ENCODE results near the gene STXBP4.
"Not testable (repeated sequence)": the region's sequence is repeated elsewhere in the genome, so short reads cannot be mapped to it uniquely, and the experiment has no call there.

STXBP4 gene

DNA sequence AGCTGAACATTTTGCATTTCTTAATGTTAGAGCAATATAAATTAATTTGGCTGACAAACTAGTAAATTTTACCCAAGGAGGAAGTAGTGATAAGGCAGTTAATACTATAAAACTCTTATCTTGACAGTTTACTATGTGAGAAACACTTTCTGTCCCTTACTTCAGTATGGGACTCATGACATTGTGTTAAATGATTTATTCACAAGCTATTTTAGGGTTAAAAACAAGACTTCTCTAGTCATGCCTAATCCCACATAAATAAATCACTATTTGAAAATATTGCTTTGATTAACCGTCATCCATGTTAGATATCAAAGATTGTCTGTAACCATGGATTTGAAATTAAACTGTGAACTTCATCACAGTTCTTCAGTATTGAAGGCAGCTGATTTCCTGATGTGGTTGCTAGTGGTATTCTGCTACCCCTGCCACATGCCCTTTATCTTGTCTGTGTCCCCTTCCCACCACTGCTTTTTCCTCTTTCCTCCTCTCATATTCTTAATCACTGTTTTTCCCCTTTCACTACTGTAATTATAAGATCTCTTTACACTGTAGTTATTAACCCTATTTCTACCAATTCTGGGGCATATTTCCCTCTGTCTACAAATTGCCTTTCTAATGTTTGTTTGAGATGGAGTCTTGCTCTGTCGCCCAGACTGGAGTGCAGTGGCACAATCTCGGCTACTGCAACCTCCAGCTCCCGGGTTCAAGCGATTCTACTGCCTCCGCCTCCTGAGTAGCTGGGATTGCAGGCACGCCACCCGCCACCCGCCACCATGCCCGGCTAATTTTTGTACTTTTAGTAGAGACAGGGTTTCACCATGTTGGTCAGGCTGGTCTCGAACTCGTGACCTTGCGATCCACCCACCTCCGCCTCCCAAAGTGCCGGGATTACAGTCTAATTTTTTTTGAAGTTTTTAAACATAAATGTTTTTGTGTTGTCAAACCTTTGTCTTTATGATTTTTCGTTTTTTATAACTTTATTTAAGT, 95.6 kb downstream of the STXBP4 start:
- H3K9me3 ChIP-seq: no peaks in the 10 kb centered on the region
- no peaks in the 10 kb centered on the region for H3K36me3 ChIP-seq
- TF ChIP-seq Cebpa-rat (IDR thresholded peaks at IDR 0.05): no peak
- no peaks in the 10 kb centered on the region for H3K27me3 ChIP-seq
- no peak overlapping the region for H3K9ac ChIP-seq
- no peak overlapping the region for H3K4me2 ChIP-seq
- H4K20me1 ChIP-seq: no peaks in the 10 kb centered on the region
- no peak overlapping the region for H3K4me3 ChIP-seq
- H3K27ac ChIP-seq: no peak overlapping the region
- no peaks in the 10 kb centered on the region for H3K4me1 ChIP-seq

- no peaks in the 10 kb centered on the region; the same call in 1 of the 2 replicates for H3K4me1 ChIP-seq
- H3K9me3 ChIP-seq: no peaks in the 10 kb centered on the region
- H3K9ac ChIP-seq: no peak overlapping the region
- H3K27me3 ChIP-seq: no peaks in the 10 kb centered on the region
- H3K4me2 ChIP-seq: no peak overlapping the region
- H3K27ac ChIP-seq: no peak overlapping the region
- TF ChIP-seq Cebpa-rat (IDR thresholded peaks at IDR 0.05): no peak
- no peaks in the 10 kb centered on the region for H3K36me3 ChIP-seq
- H4K20me1 ChIP-seq: no peaks in the 10 kb centered on the region
- H3K4me3 ChIP-seq: no peak overlapping the region
Observed at GRCh38 chr17:55067697-55068439, 99.3 kb downstream of the STXBP4 start.

DNA sequence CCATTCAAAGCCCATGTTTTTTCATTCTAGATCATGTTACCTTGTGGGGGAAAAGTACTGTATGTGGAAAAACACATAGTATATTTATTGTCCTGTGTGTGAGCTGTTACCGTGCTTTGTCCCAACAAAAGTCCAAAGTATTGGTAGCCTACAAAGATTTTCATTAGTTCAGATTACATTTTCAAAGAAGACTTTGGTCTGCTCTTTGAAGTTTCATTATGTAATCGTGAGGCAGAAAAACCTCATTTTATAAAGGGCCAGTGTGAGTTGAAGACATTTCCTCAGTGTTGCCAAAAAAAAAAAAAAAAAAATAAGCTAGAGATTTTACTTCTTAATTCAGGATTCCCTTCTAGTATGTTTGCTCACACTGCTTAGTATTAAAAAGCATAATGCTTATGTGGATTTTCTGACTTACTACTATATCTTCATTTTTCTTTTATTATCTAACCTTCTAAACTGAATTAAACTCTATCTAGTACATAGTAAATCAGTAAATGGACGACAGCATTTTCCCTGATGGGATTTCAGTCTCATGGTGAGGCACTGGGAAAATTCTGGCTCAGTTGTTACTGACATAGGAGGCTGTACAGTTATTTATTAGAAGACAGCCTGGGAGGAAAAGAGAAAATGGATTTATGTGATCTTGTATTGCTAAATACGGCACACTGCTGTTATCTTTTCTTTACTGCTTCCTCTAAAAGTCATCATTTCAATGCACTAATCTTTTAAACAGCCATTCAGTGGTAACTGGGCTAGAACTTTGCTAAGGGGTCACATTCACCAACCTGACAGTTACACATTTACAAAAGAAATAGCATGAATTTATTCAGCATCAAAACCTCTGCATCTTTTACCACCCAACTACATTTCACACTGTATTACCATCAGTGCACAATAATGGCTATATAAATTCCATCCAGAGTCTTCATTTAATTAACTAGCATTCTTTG, 100.6 kb downstream of the STXBP4 start:
- no peak for TF ChIP-seq Cebpa-rat (IDR thresholded peaks at IDR 0.05)
- Histone ChIP-seq H3K9me3 (no peaks in the 10 kb centered on the region), H3K36me3 (no peaks in the 10 kb centered on the region; the same call in 1 of the 2 replicates), H3K27me3 (no peaks in the 10 kb centered on the region), H3K9ac (no peak overlapping the region), H4K20me1 (no peaks in the 10 kb centered on the region), H3K4me2 (no peak overlapping the region), H3K4me3 (no peak overlapping the region), H3K4me1 (no peaks in the 10 kb centered on the region; the same call in 1 of the 2 replicates), H3K27ac (no peak overlapping the region)

- H3K9me3 ChIP-seq: no peaks in the 10 kb centered on the region
- H3K4me1 ChIP-seq: no peaks in the 10 kb centered on the region; the same call in 1 of the 2 replicates
- H4K20me1 ChIP-seq: no peaks in the 10 kb centered on the region
- H3K9ac ChIP-seq: no peak overlapping the region
- TF ChIP-seq Cebpa-rat (IDR thresholded peaks at IDR 0.05): no peak
- H3K27ac ChIP-seq: no peak overlapping the region
- H3K27me3 ChIP-seq: no peaks in the 10 kb centered on the region
- H3K4me2 ChIP-seq: no peak overlapping the region
- no peaks in the 10 kb centered on the region; the same call in 1 of the 2 replicates for H3K36me3 ChIP-seq
- no peak overlapping the region for H3K4me3 ChIP-seq
Observed at GRCh38 chr17:55069983-55070529, 101.5 kb downstream of the STXBP4 start.

DNA sequence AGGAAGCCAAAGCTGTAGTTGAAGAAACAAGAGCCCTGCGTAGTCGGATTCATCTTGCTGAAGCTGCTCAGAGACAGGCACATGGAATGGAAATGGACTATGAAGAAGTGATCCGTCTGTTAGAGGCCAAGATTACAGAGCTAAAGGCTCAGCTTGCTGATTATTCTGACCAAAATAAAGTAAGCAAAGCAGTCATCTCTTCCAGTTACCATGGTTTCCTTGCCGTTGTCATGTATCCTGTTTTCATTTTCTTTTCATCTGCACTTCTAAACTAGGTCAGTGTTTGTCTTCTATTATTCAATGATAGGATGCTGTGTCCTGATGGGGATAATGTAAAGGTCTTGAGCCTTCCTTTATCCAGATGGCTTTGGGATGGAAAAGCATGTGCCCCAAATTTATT, 104.3 kb downstream of the STXBP4 start:
- no peaks in the 10 kb centered on the region for H3K9me3 ChIP-seq
- no peak overlapping the region for H3K4me3 ChIP-seq
- H3K27me3 ChIP-seq: no peaks in the 10 kb centered on the region
- no peaks in the 10 kb centered on the region for H4K20me1 ChIP-seq
- H3K4me2 ChIP-seq: no peak overlapping the region
- H3K9ac ChIP-seq: no peak overlapping the region
- H3K27ac ChIP-seq: no peak overlapping the region
- H3K36me3 ChIP-seq: peaks cover under 1% of the 10 kb centered on the region; the same call in 1 of the 2 replicates
- H3K4me1 ChIP-seq: no peaks in the 10 kb centered on the region; the same call in 1 of the 2 replicates
- no peak for TF ChIP-seq Cebpa-rat (IDR thresholded peaks at IDR 0.05)

GRCh38 chr17:55073467-55073866, 104.9 kb downstream of the STXBP4 start:
- not testable (repeated sequence) for H3K4me2 ChIP-seq, H3K4me1 ChIP-seq, H3K9me3 ChIP-seq, H4K20me1 ChIP-seq, H3K27ac ChIP-seq, H3K9ac ChIP-seq, H3K36me3 ChIP-seq, H3K27me3 ChIP-seq, H3K4me3 ChIP-seq

DNA sequence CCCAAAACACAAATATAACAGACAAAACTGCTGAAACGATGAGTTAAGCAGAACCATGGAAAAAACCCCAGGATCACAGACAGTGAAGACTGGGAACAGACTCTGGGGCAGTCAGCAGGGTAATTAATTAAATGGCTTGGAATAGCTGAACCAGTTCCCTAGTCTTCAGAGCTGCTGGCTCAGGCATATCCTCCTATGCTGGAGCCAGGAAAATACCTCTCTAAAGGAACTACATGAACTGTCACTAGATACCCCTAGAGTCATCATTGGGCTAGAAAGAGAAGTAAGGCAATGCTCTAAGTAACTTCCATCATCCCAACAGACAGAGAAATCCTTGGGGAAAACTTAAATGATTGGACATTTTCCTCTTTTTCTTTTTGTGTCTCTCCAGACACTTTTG, 113.0 kb downstream of the STXBP4 start:
- H3K36me3 ChIP-seq: peaks cover 28% of the 10 kb centered on the region
- no peaks in the 10 kb centered on the region for H3K4me1 ChIP-seq
- no peaks in the 10 kb centered on the region for H4K20me1 ChIP-seq
- no peaks in the 10 kb centered on the region for H3K9me3 ChIP-seq
- no peak overlapping the region for H3K9ac ChIP-seq
- TF ChIP-seq Cebpa-rat (IDR thresholded peaks at IDR 0.05): no peak
- H3K4me3 ChIP-seq: no peak overlapping the region
- H3K27ac ChIP-seq: no peak overlapping the region
- H3K27me3 ChIP-seq: no peaks in the 10 kb centered on the region
- no peak overlapping the region for H3K4me2 ChIP-seq

DNA sequence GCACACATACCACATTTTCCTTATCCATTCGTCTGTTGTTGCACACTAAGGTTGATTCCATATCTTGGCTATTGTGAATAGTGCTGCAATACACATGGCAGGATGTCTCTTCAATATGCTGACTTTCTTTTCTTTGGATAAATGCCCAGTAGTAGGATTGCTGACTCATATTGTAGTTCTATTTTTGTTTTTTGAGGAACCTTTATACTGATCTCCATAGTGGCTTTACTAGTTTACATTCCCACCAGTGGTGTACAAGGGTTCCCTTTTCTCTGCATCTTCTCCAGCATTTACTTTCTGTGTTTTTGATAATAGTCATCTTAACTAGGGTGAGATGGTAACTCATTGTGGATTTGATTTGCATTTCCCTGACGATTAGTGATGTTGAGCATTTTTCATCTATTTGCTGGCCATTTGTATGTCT, 118.1 kb downstream of the STXBP4 start:
- no peak overlapping the region for H3K4me3 ChIP-seq
- no peaks in the 10 kb centered on the region for H4K20me1 ChIP-seq
- H3K36me3 ChIP-seq: peaks cover 19% of the 10 kb centered on the region
- no peak for TF ChIP-seq Cebpa-rat (IDR thresholded peaks at IDR 0.05)
- H3K27ac ChIP-seq: no peak overlapping the region
- no peaks in the 10 kb centered on the region for H3K27me3 ChIP-seq
- H3K9ac ChIP-seq: no peak overlapping the region
- H3K4me2 ChIP-seq: no peak overlapping the region
- no peaks in the 10 kb centered on the region for H3K9me3 ChIP-seq
- no peaks in the 10 kb centered on the region for H3K4me1 ChIP-seq

DNA sequence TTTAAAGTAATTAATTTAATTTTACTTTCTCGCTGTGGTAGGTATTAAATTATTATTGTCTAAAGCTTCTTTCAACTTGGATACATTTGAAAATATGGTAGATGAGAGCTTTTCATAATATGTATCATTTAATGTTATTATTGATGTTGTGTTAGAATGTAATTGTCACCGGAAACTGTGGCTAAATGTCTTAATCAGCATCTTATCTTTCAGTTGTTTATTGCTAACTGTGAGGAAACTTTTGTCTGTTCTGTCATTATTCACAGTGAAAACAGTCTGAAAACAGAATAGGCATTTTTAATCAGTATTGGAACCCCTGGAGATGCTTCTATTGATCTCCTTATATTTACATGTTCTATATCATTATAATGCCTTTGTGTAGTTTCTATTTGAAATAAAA, 120.7 kb downstream of the STXBP4 start:
- Histone ChIP-seq H3K27me3 (no peaks in the 10 kb centered on the region), H3K9ac (no peak overlapping the region), H3K4me2 (no peak overlapping the region), H3K27ac (no peak overlapping the region), H3K36me3 (0 out of 2 replicates have a peak, but pooled peaks cover 7% of the 10 kb centered on the region), H3K4me1 (0 out of 2 replicates have a peak, but pooled peaks cover 6% of the 10 kb centered on the region), H3K4me3 (no peak overlapping the region), H4K20me1 (no peaks in the 10 kb centered on the region), H3K9me3 (no peaks in the 10 kb centered on the region)
- TF ChIP-seq Cebpa-rat (IDR thresholded peaks at IDR 0.05): no peak

Data from BLaER1 (cell line).